GM12864 (cell line): ENCODE data around the gene ACSL6.
A peak's percentile ranks its signal among the peaks of the same experiment; 100 is the strongest.

ENCODE experiments used
- DNase-seq: peaks from one replicate; pipeline ENCODE4 v3.0.0-alpha.2; 2011; ENCODE audit warnings: low read depth
- H3K4me3 ChIP-seq: 2 replicates; pipeline ENCODE4 v1.5.1; 2011; ENCODE audit warnings: mild to moderate bottlenecking, low read depth, low read length, control low read depth
- CTCF ChIP-seq: IDR thresholded peaks from 2 replicates; pipeline ENCODE4 v1.5.1; 2011; ENCODE audit warnings: low read depth, mild to moderate bottlenecking, moderate library complexity, low read length, control low read depth, inconsistent platforms; ENCODE audit errors: missing control alignments

Gene ACSL6

DNA sequence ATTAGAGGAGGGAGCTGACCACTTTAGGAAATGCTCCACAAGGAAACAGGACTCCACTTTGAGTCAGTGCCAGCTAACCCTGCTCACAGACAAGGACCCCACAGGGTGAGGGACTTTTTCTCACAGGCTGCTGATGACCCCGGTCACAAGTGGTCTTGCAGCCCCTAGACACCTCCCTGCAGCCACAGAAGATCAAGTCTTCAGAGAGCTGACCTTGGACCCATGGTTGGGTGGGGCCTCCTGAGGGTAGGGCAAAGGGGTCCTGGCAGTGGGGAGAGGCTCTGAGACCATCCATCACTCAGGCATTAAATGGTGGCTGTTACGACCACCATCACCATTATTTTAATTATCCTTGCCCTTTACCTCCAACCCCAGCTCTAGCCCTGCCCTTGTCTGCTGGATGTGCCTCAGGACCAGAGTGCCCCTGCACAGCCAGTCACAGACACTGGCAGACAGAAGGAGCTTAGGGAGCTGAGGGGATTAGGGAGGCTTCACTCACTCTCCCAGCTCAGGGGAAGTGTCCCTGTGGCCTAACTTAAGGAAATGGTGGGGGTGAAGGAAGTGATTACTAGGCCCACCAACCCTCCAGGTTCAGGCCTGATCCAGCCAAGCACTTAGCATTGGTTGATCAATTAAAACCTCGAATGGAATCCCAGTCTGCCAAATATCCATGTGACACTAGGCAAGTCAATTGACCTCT, 1.6 kb downstream of the ACSL6 start:
- H3K4me3 ChIP-seq: no peak overlapping the region
- no peak for DNase-seq
- TF ChIP-seq CTCF: no peak

GRCh38 chr5:132008961-132009680, 2.3 kb downstream of the ACSL6 start:
- H3K4me3 ChIP-seq: no peak overlapping the region
- no peak for DNase-seq
- no peak for TF ChIP-seq CTCF

- TF ChIP-seq CTCF: no peak
- DNase-seq: no peak
- H3K4me3 ChIP-seq: no peak overlapping the region
Measured at GRCh38 chr5:132008163-132008473, 3.3 kb downstream of the ACSL6 start.

- no peak overlapping the region for H3K4me3 ChIP-seq
- TF ChIP-seq CTCF: peak; percentile 73
- DNase-seq: peak; percentile 51
Measured at GRCh38 chr5:132007399-132008162, 3.9 kb downstream of the ACSL6 start.

GRCh38 chr5:132006331-132007120, 4.9 kb downstream of the ACSL6 start:
- H3K4me3 ChIP-seq: no peak overlapping the region
- no peak for DNase-seq
- TF ChIP-seq CTCF: no peak

DNA sequence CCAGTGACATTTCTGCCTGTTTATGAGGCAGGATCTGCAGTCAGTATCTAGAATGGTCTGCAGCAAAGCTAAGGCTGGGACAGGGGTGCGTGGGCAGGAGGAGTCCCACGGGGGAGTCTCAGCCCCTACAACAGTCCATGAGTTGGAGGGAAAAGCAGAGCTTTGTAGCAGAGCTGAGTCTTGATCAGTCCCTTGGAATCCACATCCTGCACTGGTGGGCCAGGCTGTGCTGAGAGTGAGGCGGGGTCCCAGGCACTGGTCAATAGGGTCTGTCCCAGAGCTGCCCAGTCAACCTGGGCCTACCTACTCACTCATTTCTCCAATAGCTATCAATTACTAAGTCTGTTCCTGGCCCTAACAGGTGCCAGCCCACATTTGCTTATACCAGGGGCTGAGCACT, 5.9 kb downstream of the ACSL6 start:
- no peak for TF ChIP-seq CTCF
- no peak for DNase-seq
- H3K4me3 ChIP-seq: no peak overlapping the region
